ENCODE results near the gene NUCKS1.

Gene NUCKS1

GRCh38 chr1:205678286-205679111 is 71.5 kb downstream of the NUCKS1 start:
- Mint-ChIP-seq H3K36me3 (ENCODE audit: low read depth) (no peaks in the 10 kb centered on the region), H3K9me3 (no peaks in the 10 kb centered on the region), H3K27ac (no peak overlapping the region), H3K4me3 (peak overlapping the region; percentile 74), H3K4me1 (ENCODE audit: low read depth) (peaks cover 14% of the 10 kb centered on the region), H3K27me3 (peaks cover 10% of the 10 kb centered on the region)

- Mint-ChIP-seq H3K27me3 (peaks cover 10% of the 10 kb centered on the region), H3K4me3 (no peak overlapping the region), H3K27ac (no peak overlapping the region), H3K4me1 (ENCODE audit: low read depth) (peaks cover 15% of the 10 kb centered on the region), H3K9me3 (no peaks in the 10 kb centered on the region), H3K36me3 (ENCODE audit: low read depth) (no peaks in the 10 kb centered on the region)
Observed at GRCh38 chr1:205677167-205677566, 72.8 kb downstream of the NUCKS1 start.

- no peaks in the 10 kb centered on the region for H3K36me3 Mint-ChIP-seq (ENCODE audit: low read depth)
- H3K27me3 Mint-ChIP-seq = peaks cover 10% of the 10 kb centered on the region
- peaks cover 21% of the 10 kb centered on the region for H3K4me1 Mint-ChIP-seq (ENCODE audit: low read depth)
- no peak overlapping the region for H3K4me3 Mint-ChIP-seq
- no peak overlapping the region for H3K27ac Mint-ChIP-seq
- H3K9me3 Mint-ChIP-seq = no peaks in the 10 kb centered on the region
Observed at GRCh38 chr1:205676597-205676996, 73.4 kb downstream of the NUCKS1 start.

GRCh38 chr1:205676002-205676401 is 74.0 kb downstream of the NUCKS1 start:
- H3K4me1 Mint-ChIP-seq (ENCODE audit: low read depth) = peaks cover 22% of the 10 kb centered on the region
- H3K27ac Mint-ChIP-seq = no peak overlapping the region
- no peaks in the 10 kb centered on the region for H3K9me3 Mint-ChIP-seq
- H3K27me3 Mint-ChIP-seq = peaks cover 4% of the 10 kb centered on the region
- H3K4me3 Mint-ChIP-seq = no peak overlapping the region
- no peaks in the 10 kb centered on the region for H3K36me3 Mint-ChIP-seq (ENCODE audit: low read depth)

GRCh38 chr1:205675247-205675646 is 74.7 kb downstream of the NUCKS1 start:
- Mint-ChIP-seq H3K36me3 (ENCODE audit: low read depth) (no peaks in the 10 kb centered on the region), H3K27me3 (no peaks in the 10 kb centered on the region), H3K4me1 (ENCODE audit: low read depth) (peaks cover 22% of the 10 kb centered on the region), H3K9me3 (no peaks in the 10 kb centered on the region), H3K27ac (no peak overlapping the region), H3K4me3 (no peak overlapping the region)

- Mint-ChIP-seq H3K4me3 (no peak overlapping the region), H3K27ac (no peak overlapping the region), H3K36me3 (ENCODE audit: low read depth) (no peaks in the 10 kb centered on the region), H3K9me3 (no peaks in the 10 kb centered on the region), H3K27me3 (peaks cover 5% of the 10 kb centered on the region), H3K4me1 (ENCODE audit: low read depth) (peaks cover 35% of the 10 kb centered on the region)
Observed at GRCh38 chr1:205672970-205673369, 77.0 kb downstream of the NUCKS1 start.

GRCh38 chr1:205672395-205672889 is 77.5 kb downstream of the NUCKS1 start:
- H3K27me3 Mint-ChIP-seq = peaks cover 5% of the 10 kb centered on the region
- no peak overlapping the region for H3K4me3 Mint-ChIP-seq
- H3K27ac Mint-ChIP-seq = no peak overlapping the region
- no peaks in the 10 kb centered on the region for H3K9me3 Mint-ChIP-seq
- peaks cover 35% of the 10 kb centered on the region for H3K4me1 Mint-ChIP-seq (ENCODE audit: low read depth)
- no peaks in the 10 kb centered on the region for H3K36me3 Mint-ChIP-seq (ENCODE audit: low read depth)

GRCh38 chr1:205670611-205671430 is 79.2 kb downstream of the NUCKS1 start:
- Mint-ChIP-seq H3K9me3 (no peaks in the 10 kb centered on the region), H3K4me3 (no peak overlapping the region), H3K27ac (no peak overlapping the region), H3K36me3 (ENCODE audit: low read depth) (no peaks in the 10 kb centered on the region), H3K4me1 (ENCODE audit: low read depth) (peaks cover 33% of the 10 kb centered on the region), H3K27me3 (peaks cover 5% of the 10 kb centered on the region)

GRCh38 chr1:205670150-205670446 is 79.9 kb downstream of the NUCKS1 start:
- no peak overlapping the region for H3K27ac Mint-ChIP-seq
- peaks cover 36% of the 10 kb centered on the region for H3K4me1 Mint-ChIP-seq (ENCODE audit: low read depth)
- no peaks in the 10 kb centered on the region for H3K36me3 Mint-ChIP-seq (ENCODE audit: low read depth)
- H3K9me3 Mint-ChIP-seq = no peaks in the 10 kb centered on the region
- peaks cover 5% of the 10 kb centered on the region for H3K27me3 Mint-ChIP-seq
- no peak overlapping the region for H3K4me3 Mint-ChIP-seq

GRCh38 chr1:205669341-205670149 is 80.4 kb downstream of the NUCKS1 start:
- Mint-ChIP-seq H3K27ac (peak overlapping the region; percentile 82), H3K27me3 (peaks cover 5% of the 10 kb centered on the region), H3K4me3 (no peak overlapping the region), H3K9me3 (no peaks in the 10 kb centered on the region), H3K36me3 (ENCODE audit: low read depth) (no peaks in the 10 kb centered on the region), H3K4me1 (ENCODE audit: low read depth) (peaks cover 37% of the 10 kb centered on the region)

- Mint-ChIP-seq H3K27me3 (peaks cover 5% of the 10 kb centered on the region), H3K4me1 (ENCODE audit: low read depth) (peaks cover 37% of the 10 kb centered on the region), H3K36me3 (ENCODE audit: low read depth) (no peaks in the 10 kb centered on the region), H3K4me3 (no peak overlapping the region), H3K9me3 (no peaks in the 10 kb centered on the region), H3K27ac (peak overlapping the region; percentile 82)
Observed at GRCh38 chr1:205668951-205669340, 81.0 kb downstream of the NUCKS1 start.

- H3K36me3 Mint-ChIP-seq (ENCODE audit: low read depth) = no peaks in the 10 kb centered on the region
- no peak overlapping the region for H3K27ac Mint-ChIP-seq
- no peak overlapping the region for H3K4me3 Mint-ChIP-seq
- no peaks in the 10 kb centered on the region for H3K9me3 Mint-ChIP-seq
- peaks cover 5% of the 10 kb centered on the region for H3K27me3 Mint-ChIP-seq
- peaks cover 37% of the 10 kb centered on the region for H3K4me1 Mint-ChIP-seq (ENCODE audit: low read depth)
Observed at GRCh38 chr1:205667909-205668643, 81.9 kb downstream of the NUCKS1 start.

GRCh38 chr1:205666372-205667166 is 83.4 kb downstream of the NUCKS1 start:
- Mint-ChIP-seq H3K4me3 (no peak overlapping the region), H3K27ac (no peak overlapping the region), H3K9me3 (no peaks in the 10 kb centered on the region), H3K36me3 (ENCODE audit: low read depth) (no peaks in the 10 kb centered on the region), H3K27me3 (peaks cover 5% of the 10 kb centered on the region), H3K4me1 (ENCODE audit: low read depth) (peaks cover 31% of the 10 kb centered on the region)

Measured in stimulated activated naive CD8-positive, alpha-beta T cell treated with anti-CD3 and anti-CD28 coated beads, Interleukin-15, Interleukin-2, amounts not matched to agents 100 ng/mL and 50 ng/mL, for 24 hours (primary cell).